Peyer's patch (tissue), 4 donors: Measurements from ENCODE around the gene MRPL48.

Source experiments
- CTCF ChIP-seq, 6 experiments: fragments of 450-650 bp in 4 of 6; fragments of 200-600 bp in 2 of 6; sonication (generic) in 1 of 6; IDR thresholded peaks; one replicate each; pipeline ENCODE4 v1.5.1; 2017 to 2019; ENCODE audit warnings: antibody characterized with exemption in 6 of 6, mild to moderate bottlenecking in 3 of 6, moderate library complexity in 1 of 6
- POLR2A ChIP-seq, 2 donors: fragments of 450-650 bp; IDR thresholded peaks; one replicate each; pipeline ENCODE4 v1.5.1; 2017; ENCODE audit warnings: antibody characterized with exemption in 2 of 2, mild to moderate bottlenecking in 2 of 2, moderate library complexity in 2 of 2

- TF ChIP-seq CTCF (IDR thresholded peaks at IDR 0.05) (no peak), POLR2A (IDR thresholded peaks at IDR 0.05) (no peak)
Measured at GRCh38 chr11:73792584-73792983, 4.9 kb downstream of the MRPL48 start.
